A549 (cell line): ENCODE results near the gene RCAN2. TPM values are rescaled to one million over a fixed set of nuclear protein-coding genes. Genes with fewer than 3 reads are reported as not detected.

Experiments
- ATAC-seq, 2 experiments: fragments of 200-7000 bp in 1 of 2; fragments of >200 bp in 1 of 2; cut with Nextera tagmentation in 1 of 2; cut with Tn5 transposase in 1 of 2; 3 replicates each; pipeline versions ENCODE4 v1.8.0 to v1.9.1; 2018 to 2020; ENCODE audit warnings: mild to moderate bottlenecking in 1 of 2, moderate library complexity in 1 of 2
- CTCF ChIA-PET: fragments of 300-600 bp; sonication (Branson Sonifier 250); formaldehyde crosslinking; extraction: SDS; loops from one replicate; lab custom pipeline; 2021; ENCODE audit warnings: antibody characterized with exemption, inconsistent platforms; lab: Yijun Ruan, JAX
- POLR2A ChIA-PET: fragments of 350-600 bp; formaldehyde crosslinking; extraction: SDS; loops from one replicate; lab custom pipeline; 2021; ENCODE audit warnings: antibody characterized with exemption, inconsistent platforms; lab: Yijun Ruan, JAX
- DNase-seq, 2 experiments: peaks; one replicate each; pipeline versions ENCODE4 v3.0.0 to v3.0.0-alpha.2; 2011 to 2016; ENCODE audit warnings: low read depth in 1 of 2, low spot score in 1 of 2
- FAIRE-seq: peaks from 2 replicates; lab custom pipeline; 2011; peaks lifted over from hg19 to GRCh38; lab: Jason Lieb, UNC
- H3K27ac ChIP-seq, 2 experiments: fragments of >200 bp; sonication (Bioruptor Twin); formaldehyde crosslinking; 3 replicates each; pipeline ENCODE4 v1.5.1; 2016 to 2017
- H3K4me1 ChIP-seq: fragments of >200 bp; sonication (Bioruptor Twin); formaldehyde crosslinking; 3 replicates; pipeline ENCODE4 v1.6.1; 2016
- H3K4me2 ChIP-seq: fragments of >200 bp; sonication (Bioruptor Twin); formaldehyde crosslinking; 3 replicates; pipeline ENCODE4 v1.6.1; 2016
- H3K4me3 ChIP-seq: fragments of >200 bp; sonication (Bioruptor Twin); formaldehyde crosslinking; 3 replicates; pipeline ENCODE4 v1.5.1; 2016
- H3K9me3 ChIP-seq: fragments of >200 bp; sonication (Bioruptor Twin); formaldehyde crosslinking; 3 replicates; pipeline ENCODE4 v1.6.1; 2016
- BHLHE40 ChIP-seq: IDR thresholded peaks from 2 replicates; pipeline ENCODE4 v1.6.1; 2012; ENCODE audit warnings: low read depth, low read length, inconsistent platforms
- CBX8 ChIP-seq: fragments of 200-600 bp; sonication (generic); IDR thresholded peaks from 2 replicates; pipeline ENCODE4 v1.6.1; 2016
- CEBPB ChIP-seq, 2 experiments: fragments of >200 bp in 1 of 2; sonication (Bioruptor Twin) in 1 of 2; formaldehyde crosslinking in 1 of 2; IDR thresholded peaks; 2 replicates each; pipeline ENCODE4 v1.6.1; 2012 to 2016
- E2F6 ChIP-seq: IDR thresholded peaks from 2 replicates; pipeline ENCODE4 v1.6.1; 2012; ENCODE audit warnings: low read depth, borderline replicate concordance
- EHF ChIP-seq: fragments of 250-450 bp; sonication (Bioruptor Pico); IDR thresholded peaks from 2 replicates; pipeline ENCODE4 v1.5.0; 2020; ENCODE audit warnings: mild to moderate bottlenecking
- FOSL2 ChIP-seq, 2 experiments: fragments of 450-650 bp in 1 of 2; fragments of >200 bp in 1 of 2; sonication (Bioruptor Twin) in 1 of 2; formaldehyde crosslinking; IDR thresholded peaks; 2 replicates each; pipeline versions ENCODE4 v1.5.0 to v1.6.1; 2016 to 2020; ENCODE audit warnings: mild to moderate bottlenecking in 1 of 2, moderate library complexity in 1 of 2
- FOXS1 ChIP-seq: fragments of 250-450 bp; sonication (Bioruptor Pico); IDR thresholded peaks from 2 replicates; pipeline ENCODE4 v1.5.0; 2020; ENCODE audit warnings: mild to moderate bottlenecking, moderate library complexity
- GATA3 ChIP-seq: IDR thresholded peaks from 2 replicates; pipeline ENCODE4 v1.6.1; 2012; ENCODE audit warnings: borderline replicate concordance
- HOXA7 ChIP-seq: fragments of 250-450 bp; sonication (Bioruptor Pico); IDR thresholded peaks from 2 replicates; pipeline ENCODE4 v1.5.0; 2020; ENCODE audit warnings: mild to moderate bottlenecking, moderate library complexity
- HOXB13 ChIP-seq: fragments of 250-450 bp; sonication (Bioruptor Pico); IDR thresholded peaks from 2 replicates; pipeline ENCODE4 v1.5.0; 2020; ENCODE audit warnings: low read depth, mild to moderate bottlenecking, moderate library complexity
- HOXB5 ChIP-seq: fragments of 250-450 bp; sonication (Bioruptor Pico); IDR thresholded peaks from 2 replicates; pipeline ENCODE4 v1.5.0; 2020; ENCODE audit warnings: mild to moderate bottlenecking, moderate library complexity
- JUN ChIP-seq, 2 experiments: fragments of >200 bp; sonication (Bioruptor Twin); formaldehyde crosslinking; IDR thresholded peaks; 2 replicates in 1 of 2; 3 replicates in 1 of 2; pipeline ENCODE4 v1.6.1; 2016 to 2017
- KDM1A ChIP-seq: fragments of 200-600 bp; sonication (generic); IDR thresholded peaks from 2 replicates; pipeline ENCODE4 v1.6.1; 2016; ENCODE audit warnings: low read depth, mild to moderate bottlenecking
- KDM5A ChIP-seq: fragments of 200-600 bp; sonication (generic); IDR thresholded peaks from 2 replicates; pipeline ENCODE4 v1.6.1; 2016; ENCODE audit warnings: antibody characterized with exemption, mild to moderate bottlenecking
- MAZ ChIP-seq: fragments of 150-350 bp; IDR thresholded peaks from 2 replicates; pipeline ENCODE4 v1.6.1; 2014; ENCODE audit warnings: antibody characterized with exemption, low read depth, low read length, borderline replicate concordance
- NFE2L2 ChIP-seq: fragments of 150-350 bp; conservative IDR thresholded peaks from 2 replicates; pipeline ENCODE4 v1.6.1; 2014; ENCODE audit warnings: low read length
- NPAS2 ChIP-seq: fragments of 250-450 bp; sonication (Bioruptor Pico); IDR thresholded peaks from 2 replicates; pipeline ENCODE4 v1.8.0; 2022; ENCODE audit warnings: mild to moderate bottlenecking, moderate library complexity, borderline replicate concordance
- NR3C1 ChIP-seq: fragments of >200 bp; sonication (Bioruptor Twin); formaldehyde crosslinking; IDR thresholded peaks from 3 replicates; pipeline ENCODE4 v1.6.1; 2017
- POLR2A ChIP-seq: IDR thresholded peaks from 2 replicates; pipeline ENCODE4 v1.6.1; 2012; ENCODE audit warnings: mild to moderate bottlenecking, low read length
- POLR2AphosphoS2 ChIP-seq: conservative IDR thresholded peaks from 2 replicates; pipeline ENCODE4 v1.6.1; 2012; ENCODE audit warnings: low read length, improper control_type of control experiment, inconsistent platforms
- RAD21 ChIP-seq, 2 experiments: fragments of >200 bp in 1 of 2; sonication (Bioruptor Twin) in 1 of 2; formaldehyde crosslinking in 1 of 2; IDR thresholded peaks in 1 of 2; conservative IDR thresholded peaks in 1 of 2; 2 replicates in 1 of 2; 3 replicates in 1 of 2; pipeline ENCODE4 v1.6.1; 2012 to 2018; ENCODE audit warnings: inconsistent platforms in 1 of 2
- RFX5 ChIP-seq: fragments of 450-650 bp; IDR thresholded peaks from 2 replicates; pipeline ENCODE4 v1.7.1; 2014; ENCODE audit warnings: antibody characterized with exemption, mild to moderate bottlenecking, moderate library complexity
- SMC3 ChIP-seq: fragments of >200 bp; sonication (Bioruptor Twin); formaldehyde crosslinking; IDR thresholded peaks from 3 replicates; pipeline ENCODE4 v1.6.1; 2018; ENCODE audit warnings: inconsistent platforms
- SREBF2 ChIP-seq: fragments of 450-650 bp; IDR thresholded peaks from 2 replicates; pipeline ENCODE4 v1.6.1; 2014; ENCODE audit warnings: mild to moderate bottlenecking, moderate library complexity
- TFCP2L1 ChIP-seq: fragments of 250-450 bp; sonication (Bioruptor Pico); IDR thresholded peaks from 2 replicates; pipeline ENCODE4 v1.5.0; 2021; ENCODE audit warnings: mild to moderate bottlenecking
- TP53 ChIP-seq: fragments of 250-450 bp; sonication (Bioruptor Pico); IDR thresholded peaks from 2 replicates; pipeline ENCODE4 v1.5.0; 2021; ENCODE audit warnings: mild to moderate bottlenecking, moderate library complexity
- USF2 ChIP-seq: fragments of 450-650 bp; IDR thresholded peaks from 2 replicates; pipeline ENCODE4 v1.6.1; 2014; ENCODE audit warnings: antibody characterized with exemption
- ZFP36 ChIP-seq: fragments of 450-650 bp; IDR thresholded peaks from 2 replicates; pipeline ENCODE4 v1.6.1; 2014; ENCODE audit warnings: borderline replicate concordance; ENCODE audit not compliant: partially characterized antibody
- ZSCAN20 ChIP-seq: fragments of 250-450 bp; sonication (Bioruptor Pico); IDR thresholded peaks from 2 replicates; pipeline ENCODE4 v1.8.0; 2022; ENCODE audit warnings: mild to moderate bottlenecking, moderate library complexity
- WGBS: methylation state at CpG from one replicate; pipeline ENCODE4 v1.1.6; 2017; ENCODE audit errors: missing lambda C conversion rate; 5-methylcytosine and 5-hydroxymethylcytosine counted together
- polyA plus RNA-seq, 4 experiments: library from polyadenylated mRNA; depleted of rRNA in 3 of 4; stranded (reverse); fragments of >200 nt; fragmentation: RNase III in 1 of 4; extraction: RNeasy Plus Mini Kit Qiagen cat#74134 plus additional on column Dnase treatment in 1 of 4; gene quantifications; 2 replicates in 3 of 4; 3 replicates in 1 of 4; pipeline ENCODE4 v1.2.3, GENCODE V29; 2011 to 2017

The RCAN2 gene
- polyA plus RNA-seq, 2 of the 4 experiments (the other 2 are of a cell fraction): not detected

- CTCF ChIA-PET: no interaction called here
- ATAC-seq (no peak), FAIRE-seq (no peak), DNase-seq (no peak)
- H3K9me3 ChIP-seq: no peaks in the 10 kb centered on the region
- no peak overlapping the region for H3K4me2 ChIP-seq
- TF ChIP-seq TP53 (CRISPR knock-in tag) (no peak), NR3C1 (no peak), ZFP36 (no peak), JUN (IDR thresholded peaks at IDR 0.05) (no peak), MAZ (no peak), POLR2AphosphoS2 (no peak)
- H3K27ac ChIP-seq: no peak overlapping the region
- POLR2A ChIA-PET: no interaction called here
- H3K4me1 ChIP-seq: no peaks in the 10 kb centered on the region
- no peak overlapping the region for H3K4me3 ChIP-seq
Observed at GRCh38 chr6:46517202-46517601, 26.0 kb upstream of the RCAN2 start.

- ChIA-PET POLR2A (no interaction called here), CTCF (no interaction called here)
- no peaks in the 10 kb centered on the region for H3K9me3 ChIP-seq
- TF ChIP-seq TFCP2L1 (no peak), GATA3 (no peak), SREBF2 (no peak), NFE2L2 (no peak), ZSCAN20 (CRISPR knock-in tag) (no peak), KDM5A (no peak), CEBPB (IDR thresholded peaks at IDR 0.05) (no peak), FOSL2 (IDR thresholded peaks at IDR 0.05) (no peak), FOSL2 (CRISPR knock-in tag; IDR thresholded peaks at IDR 0.05) (no peak)
- FAIRE-seq (no peak), ATAC-seq (no peak), DNase-seq (no peak)
- H3K4me1 ChIP-seq: no peaks in the 10 kb centered on the region
- H3K27ac ChIP-seq: no peak overlapping the region
- H3K4me2 ChIP-seq: no peak overlapping the region
- H3K4me3 ChIP-seq: no peak overlapping the region
- 61% methylated on average over 2 of the region's 2 CpGs for WGBS
Observed at GRCh38 chr6:46513533-46513932, 22.3 kb upstream of the RCAN2 start.

GRCh38 chr6:46511320-46511719, 20.1 kb upstream of the RCAN2 start:
- ATAC-seq: no peak
- FAIRE-seq: no peak
- no peaks in the 10 kb centered on the region for H3K4me1 ChIP-seq
- 60% methylated on average over 7 of the region's 7 CpGs for WGBS
- TF ChIP-seq TP53 (CRISPR knock-in tag) (no peak), HOXA7 (CRISPR knock-in tag) (no peak), CEBPB (IDR thresholded peaks at IDR 0.05) (no peak), USF2 (no peak), KDM1A (no peak), RFX5 (no peak), HOXB13 (CRISPR knock-in tag) (no peak), FOXS1 (no peak), RAD21 (conservative IDR thresholded peaks at IDR 0.05 in 1 of 2, IDR thresholded peaks at IDR 0.05 in 1 of 2) (no peak), POLR2A (no peak)
- TF ChIP-seq, all 56 proteins: peak for 0
- Histone ChIP-seq H3K9me3 (no peaks in the 10 kb centered on the region), H3K4me2 (no peak overlapping the region), H3K27ac (no peak overlapping the region), H3K4me3 (no peak overlapping the region)
- ChIA-PET CTCF (no interaction called here), POLR2A (no interaction called here)
- DNase-seq: no peak

GRCh38 chr6:46510651-46511050, 19.4 kb upstream of the RCAN2 start:
- DNase-seq (no peak), ATAC-seq (no peak), FAIRE-seq (no peak)
- no peak overlapping the region for H3K4me3 ChIP-seq
- no peak overlapping the region for H3K4me2 ChIP-seq
- no peak for TF ChIP-seq HOXB5
- TF ChIP-seq BHLHE40: no peak
- no peak for TF ChIP-seq NFE2L2
- TF ChIP-seq SREBF2: no peak
- TF ChIP-seq NPAS2 (CRISPR knock-in tag): no peak
- TF ChIP-seq EHF (CRISPR knock-in tag): no peak
- no peak for TF ChIP-seq MAZ
- TF ChIP-seq SMC3: no peak
- TF ChIP-seq USF2: no peak
- no peak for TF ChIP-seq HOXB13 (CRISPR knock-in tag)
- TF ChIP-seq CBX8: no peak
- no peak for TF ChIP-seq E2F6
- TF ChIP-seq, all 56 proteins: peak for 0
- no peak overlapping the region for H3K27ac ChIP-seq
- no peaks in the 10 kb centered on the region for H3K4me1 ChIP-seq
- no peaks in the 10 kb centered on the region for H3K9me3 ChIP-seq
- CTCF ChIA-PET: interaction anchor here (1.3 kb wide), 1 partner anchor 37 kb away, joined by 3 read pairs; no protein-coding TSS in a partner anchor
- POLR2A ChIA-PET: no interaction called here
